Activated CD8-positive, alpha-beta memory T cell treated with anti-CD3 and anti-CD28 coated beads for 48 hours (primary cell): ENCODE data around the gene SCO2.

Source experiments
- DNase-seq, 3 experiments: peaks; one replicate each; pipeline ENCODE4 v3.0.0-alpha.2; 2020; ENCODE audit warnings: low read depth in 2 of 3, low spot score in 2 of 3

Gene SCO2

GRCh38 chr22:50525104-50525857, at the start of gene SCO2:
SCO2 (minus strand) TSS chr22:50525598; CDS start chr22:50524411, 1,187 bp downstream.
- peak; percentile 95 to 98 (median 97) for DNase-seq

GRCh38 chr22:50574383-50574755, 49.0 kb upstream of the SCO2 start:
- DNase-seq: no peak

DNA sequence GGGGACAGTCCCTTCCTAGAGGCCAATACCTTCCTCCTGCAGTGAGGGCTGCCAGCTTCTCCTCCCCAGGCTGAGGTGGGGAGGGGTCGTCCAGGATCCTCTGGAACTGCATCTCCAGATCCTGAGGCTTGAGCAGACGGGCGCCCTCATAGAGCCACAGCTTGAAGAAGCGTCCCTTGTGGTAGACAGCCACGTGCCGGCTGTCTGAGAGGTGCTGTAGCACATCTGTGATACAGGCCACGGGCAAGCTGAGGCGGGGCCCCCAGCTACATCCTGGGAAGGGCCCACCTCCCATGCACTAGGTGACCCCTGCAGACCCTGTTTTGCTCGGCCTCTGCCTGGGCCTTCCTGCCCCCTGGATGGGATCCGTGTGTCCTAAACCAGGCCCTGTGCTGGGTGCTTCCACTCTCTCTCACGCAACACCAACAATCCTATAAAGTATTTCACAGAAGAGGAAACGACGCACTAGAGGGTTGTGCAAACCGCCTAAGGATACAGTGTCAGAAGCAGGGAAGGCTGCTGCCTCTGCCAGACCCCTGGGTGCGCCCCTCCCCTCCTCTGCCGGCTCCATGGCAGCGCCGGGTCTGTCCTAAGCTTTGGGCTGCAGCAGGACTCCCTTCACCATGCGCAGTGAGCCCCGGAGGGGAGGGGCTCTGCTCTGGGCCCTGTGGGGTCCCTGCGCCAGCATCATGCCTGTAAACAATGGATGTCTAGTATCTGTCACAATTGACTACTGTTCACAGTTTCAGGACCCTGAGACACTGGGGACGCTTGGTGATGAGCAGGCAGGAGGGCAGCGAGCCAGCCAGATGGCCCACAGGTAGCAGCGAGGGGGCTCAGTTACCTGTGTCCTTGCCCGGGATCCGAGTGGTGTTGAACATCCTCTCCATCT, 48.3 kb upstream of the SCO2 start:
- DNase-seq: no peak

DNA sequence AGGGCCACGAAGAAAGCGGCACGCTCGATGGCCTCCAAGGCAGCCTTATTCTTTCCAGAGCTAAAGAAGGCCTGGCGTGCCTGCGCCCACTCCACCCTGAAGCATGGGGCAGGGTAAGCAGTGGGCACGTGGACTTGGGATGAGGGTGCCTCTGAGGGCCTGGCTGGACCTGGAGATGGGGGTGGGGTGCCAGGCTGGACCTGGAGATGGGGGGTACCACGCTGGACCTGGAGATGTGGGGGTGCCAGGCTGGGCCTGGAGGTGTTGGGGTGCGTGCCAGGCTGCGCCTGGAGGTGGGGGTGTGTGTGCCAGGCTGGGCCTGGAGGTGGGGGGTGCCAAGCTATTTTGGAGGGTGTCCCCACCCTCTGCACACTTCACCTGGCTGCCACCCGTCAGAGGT, 47.6 kb upstream of the SCO2 start:
- DNase-seq: no peak

DNA sequence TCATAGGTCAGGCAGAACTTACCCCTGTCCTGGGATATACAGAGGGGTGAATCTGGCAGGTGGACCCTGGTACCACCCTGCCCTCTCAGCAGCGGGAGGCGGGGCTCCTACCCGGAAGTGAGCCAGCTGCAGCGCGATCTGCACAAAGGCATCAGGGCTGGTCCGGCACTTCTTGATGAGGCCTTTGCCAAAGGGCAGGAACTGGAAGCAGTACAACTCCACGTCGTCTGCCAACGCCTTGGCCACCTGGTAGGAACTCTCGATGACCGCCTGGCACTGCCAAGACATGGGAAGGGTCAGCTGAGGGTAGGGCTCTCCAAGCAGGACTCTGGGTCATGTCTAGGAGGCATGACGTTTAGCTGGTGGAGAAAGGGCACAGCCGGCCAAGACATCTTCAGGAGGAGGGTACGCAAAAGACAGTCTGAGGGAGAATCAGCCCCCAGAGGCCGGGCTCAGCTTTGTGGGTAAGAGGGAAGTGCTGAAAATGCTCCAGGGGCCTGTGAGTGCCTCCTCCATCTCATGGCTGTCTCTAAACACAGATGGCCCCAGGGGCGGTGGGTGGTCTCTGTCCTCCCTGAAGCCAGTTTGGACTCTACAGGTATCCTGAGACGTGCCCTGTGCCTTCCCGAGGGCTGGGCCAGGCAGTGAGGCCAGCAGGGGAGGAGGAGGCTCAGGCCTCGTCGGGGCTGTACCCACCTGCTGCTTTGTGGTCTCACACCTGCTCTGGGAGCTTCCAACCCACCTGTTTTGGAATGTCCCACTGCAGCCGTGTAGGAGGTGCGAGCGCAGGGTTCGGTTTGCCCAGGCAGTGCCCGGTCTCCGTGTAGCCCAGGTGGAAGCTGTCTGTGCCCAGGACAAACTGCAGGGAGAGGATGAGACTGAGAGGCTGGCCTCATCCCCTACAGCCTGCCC, 46.1 kb upstream of the SCO2 start:
- DNase-seq: no peak

GRCh38 chr22:50570861-50571260, 45.5 kb upstream of the SCO2 start:
- no peak for DNase-seq

DNA sequence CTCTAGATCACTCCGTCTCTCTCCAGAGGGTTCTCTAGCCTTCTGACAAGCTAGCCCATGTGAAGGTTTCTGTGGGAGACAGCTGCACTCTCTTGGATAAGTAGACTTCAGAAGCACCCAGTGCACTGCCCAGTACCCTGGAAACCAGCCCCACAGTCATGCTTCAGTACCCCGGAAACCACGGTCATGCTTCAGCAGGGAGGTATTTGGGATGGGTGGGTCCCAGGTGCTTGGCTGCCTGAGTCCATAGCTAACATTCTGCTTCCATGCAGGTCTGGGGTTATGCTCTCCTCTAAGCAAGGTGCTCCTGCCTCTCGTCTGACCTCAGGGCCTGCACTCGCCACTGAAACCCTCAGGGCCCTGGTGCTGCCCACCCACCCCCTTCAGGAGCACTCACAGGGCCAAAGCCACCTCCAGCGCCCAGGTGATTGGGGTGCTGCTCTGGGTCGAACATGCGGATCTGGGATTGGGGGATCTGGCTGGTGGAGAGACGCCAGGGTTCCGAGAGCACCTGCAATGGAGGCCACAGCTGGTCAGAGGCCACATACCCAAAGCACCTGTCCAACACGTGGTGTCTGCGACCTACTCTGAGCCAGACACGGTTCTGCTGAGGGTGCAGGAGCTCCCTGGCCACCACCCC, 44.6 kb upstream of the SCO2 start:
- DNase-seq: no peak

GRCh38 chr22:50569041-50569459, 43.7 kb upstream of the SCO2 start:
- no peak for DNase-seq

DNA sequence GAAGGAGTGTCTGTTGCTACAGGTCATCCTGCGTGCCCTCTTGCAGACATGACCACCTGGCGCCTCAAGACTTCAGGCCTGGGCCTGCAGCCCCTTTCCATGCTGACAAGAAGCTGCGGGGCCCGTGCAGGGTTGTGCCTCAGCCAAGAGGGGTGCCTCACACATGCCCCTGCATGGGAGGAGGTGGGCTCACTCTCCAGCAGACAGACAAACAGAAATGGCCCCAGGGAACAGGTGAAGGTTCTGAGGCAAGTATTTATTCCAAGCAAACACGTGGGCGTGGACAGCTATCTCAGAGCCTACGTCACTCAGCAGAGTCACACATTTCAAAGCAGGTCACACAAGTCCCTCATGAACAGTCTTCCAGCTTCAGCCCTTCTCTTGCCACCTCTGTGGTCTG, 43.2 kb upstream of the SCO2 start:
- DNase-seq: no peak

DNA sequence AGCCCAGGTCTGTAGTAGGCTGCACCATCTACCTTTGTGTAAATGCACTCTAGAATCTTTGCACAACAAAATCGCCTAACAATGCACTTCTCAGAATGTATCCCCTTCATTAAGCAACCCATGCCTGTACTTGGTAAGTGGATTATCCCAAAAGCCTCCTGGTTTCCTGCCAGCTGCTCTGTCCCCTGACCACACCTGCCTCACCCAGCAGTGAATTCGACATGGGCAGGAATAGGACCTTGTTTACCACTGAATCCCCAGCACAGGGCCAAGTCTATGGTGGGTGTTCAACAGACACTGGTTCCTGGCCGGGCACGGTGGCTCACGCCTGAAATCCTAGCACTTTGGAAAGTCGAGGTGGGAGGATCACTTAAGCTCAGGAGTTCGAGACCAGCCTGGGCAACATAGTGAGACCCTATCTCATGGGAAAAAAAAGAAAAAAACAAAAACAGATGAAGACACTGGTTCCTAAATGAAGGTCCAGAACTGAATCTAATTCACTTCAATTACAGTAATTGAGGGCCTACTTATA, 42.4 kb upstream of the SCO2 start:
- no peak for DNase-seq

DNA sequence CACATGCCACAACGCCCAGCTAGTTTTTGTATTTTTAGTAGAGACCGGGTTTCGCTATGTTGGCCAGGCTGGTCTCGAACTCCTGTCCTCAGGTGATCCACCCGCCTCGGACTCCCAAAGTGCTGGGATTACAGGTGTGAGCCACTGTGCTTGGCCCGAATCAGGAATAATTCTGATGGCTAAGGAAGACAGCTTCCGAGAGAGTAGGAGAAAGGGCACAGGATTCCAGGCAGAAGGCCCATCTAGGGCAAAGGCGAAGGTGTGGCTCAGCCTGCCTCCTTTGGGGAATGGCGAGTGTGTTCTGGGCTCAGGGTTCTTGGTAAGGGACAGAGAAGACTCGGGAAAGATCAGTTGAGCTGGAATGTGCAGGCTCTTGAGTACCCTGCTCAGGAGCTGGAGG, 38.9 kb upstream of the SCO2 start:
- no peak for DNase-seq

DNA sequence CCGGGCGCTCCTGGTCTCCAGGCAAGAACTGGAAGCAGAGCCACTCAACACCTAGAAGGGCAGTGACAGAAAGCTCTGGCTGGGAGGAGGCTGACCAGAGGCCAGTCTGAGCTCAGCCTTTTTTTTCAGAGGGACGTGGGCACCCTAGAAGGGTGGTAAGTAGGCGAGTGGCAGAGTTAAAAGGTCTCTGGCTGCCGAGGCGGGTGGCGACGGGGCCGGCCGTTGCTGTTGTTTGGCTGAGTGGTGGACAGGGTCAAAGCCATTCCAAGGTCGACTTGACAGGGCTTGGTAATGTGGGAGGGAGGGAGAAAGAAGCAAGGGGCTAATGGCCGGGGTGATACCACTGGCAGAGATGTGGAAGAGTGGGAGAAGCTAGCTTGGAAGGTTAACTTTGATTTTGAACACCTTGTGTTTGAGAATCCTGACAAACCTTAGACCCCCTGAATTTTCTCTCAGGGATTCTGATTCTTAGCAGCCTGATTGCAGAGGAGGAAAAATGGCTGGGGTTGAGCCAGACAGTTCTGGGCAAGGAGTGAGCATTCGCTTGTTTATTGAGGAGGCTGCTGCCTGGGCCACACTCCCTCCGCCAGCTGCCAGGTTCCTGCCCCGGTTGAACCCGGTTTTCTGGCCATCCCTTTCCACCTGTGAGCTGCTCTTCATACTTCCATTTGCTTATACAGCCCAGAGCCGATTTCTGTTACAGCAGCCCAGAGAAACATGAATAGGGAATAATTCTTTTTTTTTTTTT, 38.2 kb upstream of the SCO2 start:
- DNase-seq: no peak

GRCh38 chr22:50562523-50563412, 37.4 kb upstream of the SCO2 start, which contains the start of gene SYCE3:
SYCE3 (minus strand) TSS chr22:50562919; CDS start chr22:50556405, 6,514 bp downstream.
- DNase-seq: peak; percentile 94 to 97 (median 94)

GRCh38 chr22:50561401-50562358, 36.3 kb upstream of the SCO2 start:
- DNase-seq: no peak

DNA sequence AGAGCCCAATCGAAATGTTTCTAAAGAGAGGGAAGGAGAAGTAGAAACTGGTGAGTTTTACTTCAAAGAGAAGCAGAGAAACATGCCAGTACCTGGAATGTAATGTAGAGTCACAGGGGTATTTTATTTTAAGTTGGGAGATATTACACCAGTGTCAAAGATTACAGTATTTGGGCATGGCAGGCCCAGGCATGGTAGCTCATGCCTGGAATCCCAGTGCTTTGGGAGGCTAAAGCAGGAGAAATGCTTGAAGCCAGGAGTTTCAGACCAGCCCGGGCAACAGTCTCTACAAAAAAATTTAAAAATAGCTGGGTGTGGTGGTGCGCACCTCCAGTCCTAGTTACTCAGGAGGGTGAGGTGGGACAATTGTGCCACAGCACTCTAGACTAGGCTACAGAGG, 34.6 kb upstream of the SCO2 start:
- no peak for DNase-seq

DNA sequence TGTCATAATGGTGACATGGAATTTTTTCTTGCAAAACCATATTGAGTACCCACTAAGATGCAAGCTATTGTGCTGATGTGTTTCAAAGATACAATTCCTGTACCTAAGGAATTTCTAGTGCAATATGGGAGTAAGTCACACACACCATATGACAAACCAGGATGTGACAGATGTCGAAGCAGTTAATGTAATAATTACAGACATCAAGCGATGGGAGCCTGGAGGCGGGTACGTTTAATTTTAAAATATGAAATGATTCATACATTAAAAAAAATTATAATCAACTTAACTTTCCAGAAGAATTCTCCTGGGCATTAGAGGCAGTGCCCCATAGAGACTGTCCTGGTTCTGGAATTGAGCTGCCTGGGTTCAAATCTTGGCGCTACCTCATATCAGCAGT, 31.3 kb upstream of the SCO2 start:
- DNase-seq: no peak

- no peak for DNase-seq
Measured at GRCh38 chr22:50553310-50553709, 27.9 kb upstream of the SCO2 start.
